MM.1S (cell line): Measurements from ENCODE around the gene SLC10A2.

Experiments used
- DNase-seq: peaks from one replicate; pipeline ENCODE4 v3.0.0-alpha.2; 2015
- H2AFZ ChIP-seq: fragments of 300-600 bp; sonication (generic); 2 replicates; pipeline ENCODE4 v1.6.0; 2016; ENCODE audit warnings: antibody characterized with exemption, low read length
- H3F3A ChIP-seq: fragments of 300-600 bp; sonication (generic); 2 replicates; pipeline ENCODE4 v1.6.1; 2016; ENCODE audit warnings: mild to moderate bottlenecking, antibody characterized with exemption, low read length, moderate library complexity, mixed read lengths; ENCODE audit not compliant: insufficient read depth
- H3K27ac ChIP-seq: fragments of 300-600 bp; sonication (generic); 2 replicates; pipeline ENCODE4 v1.5.1; 2016; ENCODE audit warnings: mild to moderate bottlenecking, low read length
- H3K27me3 ChIP-seq: fragments of 300-600 bp; sonication (generic); replicated peaks from 2 replicates; pipeline ENCODE4 v1.6.0; 2016; ENCODE audit warnings: low read length; ENCODE audit not compliant: insufficient read depth
- H3K36me3 ChIP-seq: fragments of 300-600 bp; sonication (generic); replicated peaks from 2 replicates; pipeline ENCODE4 v1.6.1; 2016; ENCODE audit warnings: mild to moderate bottlenecking, low read length, mixed read lengths; ENCODE audit not compliant: insufficient read depth
- H3K4me1 ChIP-seq: fragments of 300-600 bp; sonication (generic); 2 replicates; pipeline ENCODE4 v1.6.1; 2016; ENCODE audit warnings: low read length, mixed read lengths
- H3K4me2 ChIP-seq: fragments of 300-600 bp; sonication (generic); 2 replicates; pipeline ENCODE4 v1.6.0; 2016; ENCODE audit warnings: low read depth, low read length
- H3K4me3 ChIP-seq: fragments of 300-600 bp; sonication (generic); 2 replicates; pipeline ENCODE4 v1.5.1; 2016; ENCODE audit warnings: low read length, mixed read lengths
- H3K79me2 ChIP-seq: fragments of 300-600 bp; sonication (generic); 2 replicates; pipeline ENCODE4 v1.6.1; 2016; ENCODE audit warnings: mixed run types, low read length, mixed read lengths
- H3K9ac ChIP-seq: fragments of 300-600 bp; sonication (generic); 2 replicates; pipeline ENCODE4 v1.6.1; 2016; ENCODE audit warnings: low read length, mixed read lengths
- H3K9me2 ChIP-seq: fragments of 300-600 bp; sonication (generic); replicated peaks from 2 replicates; pipeline ENCODE4 v1.6.1; 2016; ENCODE audit warnings: mild to moderate bottlenecking, low read length, mixed read lengths; ENCODE audit not compliant: insufficient read depth
- H3K9me3 ChIP-seq: fragments of 300-600 bp; sonication (generic); replicated peaks from 2 replicates; pipeline ENCODE4 v1.6.1; 2016; ENCODE audit warnings: mild to moderate bottlenecking, low read length, mixed read lengths; ENCODE audit not compliant: insufficient read depth
- H4K20me1 ChIP-seq: fragments of 300-600 bp; sonication (generic); 2 replicates; pipeline ENCODE4 v1.6.1; 2016; ENCODE audit warnings: mild to moderate bottlenecking, low read length, moderate library complexity, mixed read lengths; ENCODE audit not compliant: insufficient read depth
- CTCF ChIP-seq: fragments of 300-600 bp; sonication (generic); IDR thresholded peaks from 2 replicates; pipeline ENCODE4 v1.5.1; 2016; ENCODE audit warnings: antibody characterized with exemption, low read length, mixed read lengths
- EZH2 ChIP-seq: fragments of 300-600 bp; sonication (generic); optimal IDR thresholded peaks from 2 replicates; pipeline ENCODE3; 2017; ENCODE audit warnings: low read depth, mild to moderate bottlenecking, antibody characterized with exemption, low read length, mixed read lengths
- EZH2phosphoT487 ChIP-seq: fragments of 300-600 bp; sonication (generic); IDR thresholded peaks from 2 replicates; pipeline ENCODE4 v1.6.1; 2018; ENCODE audit warnings: antibody characterized with exemption, low read length

SLC10A2 gene

GRCh38 chr13:103036268-103036667 lies 29.9 kb downstream of the SLC10A2 start:
- H3F3A ChIP-seq: no peaks in the 10 kb centered on the region
- no peaks in the 10 kb centered on the region for H3K27me3 ChIP-seq
- H3K79me2 ChIP-seq: no peaks in the 10 kb centered on the region
- no peak for DNase-seq
- no peaks in the 10 kb centered on the region for H3K36me3 ChIP-seq
- no peaks in the 10 kb centered on the region for H3K9me2 ChIP-seq
- H3K27ac ChIP-seq: no peak overlapping the region
- no peak overlapping the region for H3K9ac ChIP-seq
- H2AFZ ChIP-seq: no peak overlapping the region
- no peak for TF ChIP-seq EZH2
- TF ChIP-seq EZH2phosphoT487: no peak
- TF ChIP-seq CTCF: no peak
- no peaks in the 10 kb centered on the region for H4K20me1 ChIP-seq
- H3K4me2 ChIP-seq: no peak overlapping the region
- H3K4me3 ChIP-seq: no peak overlapping the region
- no peaks in the 10 kb centered on the region for H3K9me3 ChIP-seq
- H3K4me1 ChIP-seq: no peaks in the 10 kb centered on the region

- Histone ChIP-seq H3K9me3 (no peaks in the 10 kb centered on the region), H2AFZ (no peak overlapping the region), H3K9ac (no peak overlapping the region), H3K79me2 (no peaks in the 10 kb centered on the region), H3F3A (no peaks in the 10 kb centered on the region), H4K20me1 (no peaks in the 10 kb centered on the region), H3K36me3 (no peaks in the 10 kb centered on the region), H3K27me3 (no peaks in the 10 kb centered on the region), H3K9me2 (no peaks in the 10 kb centered on the region), H3K4me1 (no peaks in the 10 kb centered on the region), H3K4me2 (no peak overlapping the region), H3K4me3 (no peak overlapping the region), H3K27ac (no peak overlapping the region)
- no peak for DNase-seq
- no peak for TF ChIP-seq EZH2phosphoT487
- TF ChIP-seq CTCF: no peak
- no peak for TF ChIP-seq EZH2
Measured at GRCh38 chr13:103033999-103034398, 32.2 kb downstream of the SLC10A2 start.

GRCh38 chr13:103031332-103031873 lies 34.8 kb downstream of the SLC10A2 start:
- no peak overlapping the region for H3K9ac ChIP-seq
- DNase-seq: no peak
- no peak overlapping the region for H2AFZ ChIP-seq
- H3K36me3 ChIP-seq: no peaks in the 10 kb centered on the region
- TF ChIP-seq CTCF: no peak
- H3K4me1 ChIP-seq: no peaks in the 10 kb centered on the region
- H3K79me2 ChIP-seq: no peaks in the 10 kb centered on the region
- H3K9me3 ChIP-seq: no peaks in the 10 kb centered on the region
- H4K20me1 ChIP-seq: no peaks in the 10 kb centered on the region
- H3K27ac ChIP-seq: no peak overlapping the region
- no peaks in the 10 kb centered on the region for H3K27me3 ChIP-seq
- H3K4me3 ChIP-seq: no peak overlapping the region
- no peaks in the 10 kb centered on the region for H3K9me2 ChIP-seq
- H3F3A ChIP-seq: no peaks in the 10 kb centered on the region
- H3K4me2 ChIP-seq: no peak overlapping the region
